GM19239 (cell line): ENCODE data around the gene HMX1.

Experiments used
- DNase-seq: peaks from one replicate; pipeline ENCODE4 v3.0.0; 2011; ENCODE audit warnings: low spot score; ENCODE audit not compliant: insufficient read length
- FAIRE-seq: peaks from 2 replicates; lab custom pipeline; 2011; peaks lifted over from hg19 to GRCh38; lab: Jason Lieb, UNC

HMX1 gene

DNA sequence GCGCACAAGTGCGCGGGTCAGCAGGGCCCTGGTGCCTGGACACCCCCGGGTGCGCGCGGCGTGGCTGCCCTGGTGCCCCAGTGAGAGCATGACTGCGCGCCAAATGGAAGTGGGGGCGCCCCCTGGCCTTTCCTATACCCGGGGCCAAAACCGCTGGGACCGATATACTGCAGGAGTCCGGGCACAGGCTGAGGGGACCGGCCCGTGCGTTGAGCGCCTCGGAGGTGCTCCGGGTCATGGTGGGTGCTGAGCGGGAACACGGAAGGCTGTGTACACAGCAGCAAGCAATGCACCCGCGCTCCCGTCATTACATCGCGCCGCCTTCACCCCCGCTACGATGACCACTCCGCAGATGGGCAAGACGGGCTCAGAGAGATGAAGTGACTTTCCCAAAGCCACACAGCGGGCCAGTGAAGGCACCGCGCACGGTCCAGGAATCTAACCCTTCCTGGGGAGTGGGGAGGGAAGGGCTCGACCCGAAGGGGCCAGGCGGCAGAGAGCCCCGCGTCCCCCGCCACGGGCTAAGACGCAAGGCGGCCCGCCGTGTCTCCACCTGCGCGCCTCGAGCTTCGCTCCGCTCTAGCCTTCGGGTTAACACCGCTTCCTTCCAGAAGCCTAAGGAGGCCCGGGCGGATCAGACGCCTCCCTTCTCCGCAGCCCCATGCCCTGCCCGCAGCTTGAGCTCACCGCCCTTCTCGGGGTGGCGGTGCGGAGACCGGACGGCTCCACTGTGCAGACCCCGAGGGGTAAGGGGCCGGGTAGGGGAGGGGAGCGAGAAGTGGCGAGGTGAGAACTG is 11.3 kb downstream of the HMX1 start:
- FAIRE-seq (no peak), DNase-seq (no peak)

DNA sequence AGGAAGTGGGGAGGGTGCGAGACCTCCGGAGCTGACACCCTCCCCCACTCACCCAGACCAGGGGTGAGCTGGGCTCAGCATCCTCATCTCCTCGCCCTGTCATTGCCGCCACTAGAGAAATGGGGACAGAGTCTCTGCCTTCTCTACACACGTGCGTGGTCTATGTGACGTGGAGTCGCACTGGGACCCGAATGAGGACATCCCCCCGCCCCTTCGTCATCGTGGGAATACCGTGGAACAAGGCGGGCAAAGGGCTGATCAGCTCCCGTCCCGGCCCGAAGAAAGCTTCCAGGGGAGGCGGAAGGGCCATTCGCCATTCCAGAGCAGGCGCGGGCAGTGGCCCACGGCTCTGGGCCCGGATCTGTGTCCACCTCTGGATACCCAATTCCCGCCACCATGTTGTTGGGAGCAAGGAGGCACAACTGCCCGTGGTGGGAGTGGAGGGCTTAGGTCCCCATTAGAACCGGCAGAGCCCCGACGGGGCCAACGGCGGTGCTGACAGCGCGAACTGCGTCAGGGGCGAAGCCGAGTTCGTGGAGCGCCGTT is 12.0 kb downstream of the HMX1 start:
- FAIRE-seq (no peak), DNase-seq (no peak)

DNA sequence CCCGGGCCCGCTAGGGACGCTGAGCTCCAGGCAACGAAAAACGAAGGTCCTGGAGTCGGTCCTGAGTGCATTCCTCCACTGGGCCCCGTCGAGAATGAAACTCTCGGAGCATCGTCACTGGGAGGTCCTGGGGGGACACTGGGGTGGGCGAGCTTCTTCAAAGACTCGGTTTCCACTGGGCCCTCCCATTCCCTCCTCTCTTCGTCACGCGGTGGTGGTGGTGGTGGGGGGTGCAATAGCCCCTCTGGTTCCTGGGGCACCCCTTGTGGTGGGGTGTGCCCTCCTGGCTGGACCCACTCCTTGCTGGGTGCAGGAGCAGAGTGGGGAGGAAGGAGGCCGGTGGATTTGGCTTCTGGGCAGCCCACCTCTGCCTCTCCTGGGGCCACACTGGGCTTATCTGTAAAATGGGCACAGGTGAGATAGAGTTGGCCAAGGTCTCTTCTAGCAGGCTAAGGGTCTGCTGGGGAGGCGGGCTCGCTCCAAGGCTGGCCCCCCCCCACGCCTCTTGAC is 12.9 kb downstream of the HMX1 start:
- DNase-seq (no peak), FAIRE-seq (no peak)

DNA sequence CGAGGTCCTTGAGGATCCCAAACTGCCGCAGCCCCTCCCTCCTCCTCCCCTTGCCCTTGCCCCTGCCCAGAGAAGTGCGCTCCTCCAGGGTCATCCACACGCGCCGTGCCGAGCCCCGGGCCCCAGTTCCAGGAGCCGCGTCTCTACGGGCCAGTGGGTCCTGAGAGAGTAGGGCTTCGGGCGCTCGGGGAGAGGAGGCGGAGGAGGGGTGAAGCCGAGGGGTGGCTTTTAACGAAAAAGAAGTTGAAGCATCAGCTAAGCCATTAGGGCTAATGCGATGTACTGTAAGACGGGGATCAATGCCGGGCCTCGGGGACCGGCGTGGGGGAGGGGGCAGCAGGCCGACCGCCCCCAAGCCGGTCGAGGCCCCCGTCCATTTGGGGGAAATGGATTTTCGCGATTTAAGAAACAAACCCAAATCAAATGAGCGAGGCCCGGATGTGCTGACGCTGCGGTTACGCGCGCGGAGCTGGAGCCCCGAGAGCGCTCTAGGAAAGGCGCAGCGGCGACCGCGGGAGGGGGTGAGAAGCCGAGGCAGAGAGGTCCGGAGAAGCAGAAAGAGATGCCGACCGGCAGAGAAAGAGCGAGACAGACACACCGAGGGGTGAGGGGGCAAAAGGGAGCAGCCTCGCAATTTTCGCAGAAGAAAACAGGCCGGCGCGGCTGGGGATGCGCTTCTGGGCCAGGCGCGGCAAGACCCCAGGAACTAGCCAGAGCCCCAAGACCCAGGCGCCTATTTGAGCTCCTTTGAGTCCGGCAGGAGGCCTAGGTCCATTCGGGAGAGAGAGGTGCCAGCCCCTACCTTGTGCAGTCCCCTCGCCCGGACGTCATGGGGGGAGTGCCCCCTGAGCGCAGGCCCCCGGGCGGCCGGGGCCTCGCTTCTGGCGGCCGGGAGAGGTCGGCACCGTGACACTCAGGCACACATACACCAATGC is 13.6 kb downstream of the HMX1 start:
- DNase-seq (no peak), FAIRE-seq (no peak)

DNA sequence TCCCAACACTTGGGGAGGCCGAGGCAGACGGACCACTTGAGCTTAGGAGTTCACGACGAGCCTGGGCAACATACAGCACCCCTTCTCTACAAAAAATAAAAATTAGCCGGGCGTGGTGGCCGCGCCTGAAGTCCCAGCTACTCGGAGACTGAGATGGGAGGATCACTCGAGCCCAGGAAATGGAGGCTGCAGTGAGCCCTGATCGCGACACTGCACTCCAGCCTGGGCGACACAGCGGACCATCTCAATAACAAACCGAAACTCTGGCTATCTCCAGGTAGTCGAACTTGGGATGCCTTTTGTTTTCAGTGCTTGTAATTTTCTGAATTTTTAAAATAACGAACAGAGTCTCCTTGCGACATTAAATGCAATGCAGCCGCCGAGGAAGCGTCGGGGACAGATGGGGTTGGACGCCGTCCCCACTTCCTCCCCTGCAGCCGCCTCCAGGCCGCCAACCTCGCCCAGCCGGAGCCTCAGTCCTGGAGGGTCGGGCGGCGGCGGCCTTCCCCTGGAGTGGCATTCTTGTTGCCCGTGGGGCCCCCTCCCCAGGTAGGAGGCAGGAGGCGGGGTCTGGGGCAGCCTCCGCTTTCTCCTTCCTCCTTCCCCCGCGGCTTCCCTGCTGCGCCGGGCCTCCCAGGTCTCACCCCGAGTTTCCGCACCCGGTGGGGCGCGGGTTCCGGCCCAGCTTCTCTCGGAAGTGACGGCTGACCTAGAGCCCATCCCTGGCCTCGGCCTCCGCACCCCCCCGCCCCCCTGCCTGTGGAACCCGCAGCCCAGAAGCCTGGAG is 14.6 kb downstream of the HMX1 start:
- DNase-seq (no peak), FAIRE-seq (no peak)

DNA sequence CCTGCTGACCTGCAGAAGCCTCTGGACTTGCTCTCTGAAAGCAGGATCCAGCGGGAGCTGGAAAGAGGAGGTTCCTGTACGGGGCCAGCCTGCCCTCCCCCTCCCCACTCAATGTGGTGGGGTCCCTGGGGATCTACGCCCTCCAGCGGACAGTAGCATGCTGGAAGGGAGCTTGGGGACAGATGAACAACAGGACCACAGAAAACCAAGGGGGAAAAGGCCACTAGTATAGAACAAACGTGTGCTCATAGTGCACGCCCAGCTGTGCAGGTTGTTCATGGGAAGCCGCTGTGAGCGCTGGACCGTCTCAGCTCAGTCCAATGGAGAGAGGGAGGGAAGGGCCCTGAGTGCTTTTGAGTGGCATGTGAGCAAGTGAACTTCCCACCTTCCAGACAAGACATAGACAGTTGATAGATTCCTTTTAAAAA is 15.8 kb downstream of the HMX1 start:
- FAIRE-seq, result no peak
- DNase-seq, result no peak

DNA sequence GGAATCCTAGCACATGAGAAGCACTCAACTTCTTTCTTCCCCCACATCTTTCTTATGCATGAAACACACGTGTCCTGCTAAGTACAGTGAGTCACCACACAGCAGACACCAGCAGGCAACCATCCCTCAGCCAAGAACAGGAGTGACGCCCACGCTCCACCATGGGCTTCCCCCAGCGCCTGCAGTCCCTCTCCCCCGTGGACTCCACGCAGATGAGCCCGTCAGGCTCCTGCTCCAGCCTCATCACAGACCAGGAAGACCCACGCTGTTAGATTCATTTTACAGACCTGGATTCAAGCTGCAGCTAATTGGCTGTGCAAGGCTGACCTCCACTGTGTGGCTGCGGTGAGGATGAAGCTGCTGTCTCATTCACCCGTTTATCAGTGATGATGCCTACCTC is 16.7 kb downstream of the HMX1 start:
- DNase-seq (no peak), FAIRE-seq (no peak)

DNA sequence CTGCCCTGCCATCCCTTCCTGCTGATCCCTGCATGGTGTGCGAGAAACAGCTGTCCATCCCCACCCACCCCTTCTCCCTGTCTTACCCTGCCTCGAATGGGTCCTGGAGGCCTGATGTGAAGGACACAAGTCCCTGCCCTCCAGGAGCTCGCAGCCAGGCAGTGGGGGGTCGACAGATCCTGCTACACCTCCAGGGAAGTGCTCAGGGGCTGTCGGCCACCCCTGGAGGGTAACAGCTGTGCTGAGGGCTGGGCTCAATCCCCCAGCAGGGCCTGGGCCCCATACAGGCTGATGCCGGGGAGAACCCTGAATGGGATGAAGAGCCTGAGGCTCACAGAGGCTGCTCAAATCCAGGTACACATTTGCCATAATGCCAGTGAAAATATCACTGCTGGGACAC is 17.6 kb downstream of the HMX1 start:
- no peak for DNase-seq
- FAIRE-seq, result no peak

DNA sequence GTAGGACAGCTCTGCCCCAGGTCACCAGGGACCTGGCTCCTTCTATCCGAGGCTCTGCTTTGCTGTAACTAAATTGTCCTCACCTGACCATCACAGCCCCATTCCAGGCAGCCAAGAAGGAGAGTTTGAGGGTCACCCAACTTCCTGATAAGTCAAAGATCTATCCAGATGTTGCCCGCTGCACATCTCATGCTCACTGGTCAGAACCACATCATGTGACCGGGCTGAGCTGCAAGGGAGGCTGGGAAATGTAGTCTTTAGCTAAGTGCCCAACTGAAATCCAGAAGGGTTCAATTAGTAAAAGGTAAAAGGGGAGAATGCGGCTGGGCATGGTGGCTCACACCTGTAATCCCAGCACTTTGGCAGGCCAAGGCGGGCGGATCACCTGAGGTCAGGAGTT is 18.4 kb downstream of the HMX1 start:
- DNase-seq (no peak), FAIRE-seq (no peak)

DNA sequence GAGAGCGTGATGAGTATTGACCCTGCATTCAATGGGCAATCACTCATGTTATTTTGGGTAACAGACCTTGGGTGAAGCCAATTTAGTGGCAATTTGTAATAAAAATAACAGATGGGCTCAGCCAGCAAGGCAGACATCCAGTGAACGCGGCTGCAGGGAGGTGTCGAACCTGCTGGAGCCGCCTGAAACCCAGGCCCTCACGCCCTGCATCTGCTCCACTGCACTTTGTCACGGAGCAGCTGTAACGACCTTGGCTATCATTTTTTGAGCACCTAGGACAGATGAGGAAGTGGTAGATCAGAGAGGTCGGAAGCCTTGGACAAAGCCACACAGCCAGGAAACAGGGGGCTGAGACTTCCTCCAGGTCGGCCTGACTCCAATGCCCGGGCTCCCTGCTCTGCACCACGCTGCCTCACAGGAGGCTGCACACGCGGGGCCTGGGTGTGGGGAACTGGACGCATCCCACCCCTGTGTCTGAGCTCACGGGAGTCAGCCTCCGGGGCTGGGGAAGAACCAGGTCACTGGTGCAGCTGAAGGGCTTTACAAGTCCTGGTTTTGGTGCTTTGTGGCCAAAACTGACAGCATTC is 19.4 kb downstream of the HMX1 start:
- FAIRE-seq (no peak), DNase-seq (no peak)

DNA sequence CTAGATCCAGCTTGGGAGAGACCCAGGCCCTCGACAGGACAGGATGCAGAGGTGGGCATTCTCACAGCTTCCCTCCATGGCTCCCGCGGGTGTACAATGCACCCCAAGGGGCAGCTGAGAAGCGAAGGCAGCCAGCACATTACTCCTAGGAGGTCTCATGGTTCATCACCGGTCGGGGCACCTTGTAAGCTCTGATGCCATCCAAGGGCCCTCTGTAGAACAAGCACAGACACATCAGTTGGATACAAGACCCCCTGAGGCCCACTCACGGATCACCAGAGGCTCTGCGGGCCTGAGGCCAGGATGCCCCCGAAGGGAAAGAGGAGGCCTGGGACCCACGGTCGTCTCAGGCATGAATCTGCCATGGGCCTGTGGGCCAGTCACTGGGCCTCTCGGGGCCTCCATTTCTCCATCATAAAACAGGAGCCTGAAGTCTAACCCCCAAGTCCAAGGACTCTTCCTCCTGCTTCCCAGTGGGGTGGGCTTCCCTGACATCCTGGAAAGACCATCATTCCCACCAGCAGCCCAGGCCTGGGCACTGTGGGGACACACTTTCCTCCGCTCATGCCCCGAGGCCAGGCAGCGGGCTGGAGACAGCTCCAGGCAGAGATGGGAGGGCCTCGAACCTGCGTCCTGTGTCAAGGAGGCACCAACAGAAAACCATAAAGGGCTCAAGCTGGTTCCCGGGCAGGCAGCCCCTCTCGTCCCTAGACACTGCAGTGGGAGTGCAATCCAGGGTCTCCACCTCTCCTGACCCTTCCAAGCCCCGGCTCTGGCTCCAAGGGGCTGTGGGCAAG is 20.1 kb downstream of the HMX1 start:
- no peak for FAIRE-seq
- no peak for DNase-seq

DNA sequence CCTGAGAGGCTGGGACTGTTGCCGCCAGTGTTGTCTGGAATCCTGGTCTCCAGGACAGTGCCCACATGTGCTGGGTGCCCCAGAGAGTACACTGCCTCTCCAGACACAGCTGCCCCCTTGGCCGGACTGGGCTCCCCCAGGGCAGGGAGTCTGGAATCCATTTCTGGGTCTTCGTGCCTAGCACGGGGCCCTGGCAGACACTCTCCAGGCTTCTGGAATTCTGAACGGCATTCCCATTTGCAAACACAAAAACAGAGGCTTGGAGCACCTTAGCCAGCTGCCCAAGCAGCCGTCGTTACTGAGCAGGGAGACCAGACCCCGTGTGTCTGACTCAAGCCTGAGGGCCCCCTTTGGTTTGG is 20.8 kb downstream of the HMX1 start:
- DNase-seq (no peak), FAIRE-seq (no peak)

DNA sequence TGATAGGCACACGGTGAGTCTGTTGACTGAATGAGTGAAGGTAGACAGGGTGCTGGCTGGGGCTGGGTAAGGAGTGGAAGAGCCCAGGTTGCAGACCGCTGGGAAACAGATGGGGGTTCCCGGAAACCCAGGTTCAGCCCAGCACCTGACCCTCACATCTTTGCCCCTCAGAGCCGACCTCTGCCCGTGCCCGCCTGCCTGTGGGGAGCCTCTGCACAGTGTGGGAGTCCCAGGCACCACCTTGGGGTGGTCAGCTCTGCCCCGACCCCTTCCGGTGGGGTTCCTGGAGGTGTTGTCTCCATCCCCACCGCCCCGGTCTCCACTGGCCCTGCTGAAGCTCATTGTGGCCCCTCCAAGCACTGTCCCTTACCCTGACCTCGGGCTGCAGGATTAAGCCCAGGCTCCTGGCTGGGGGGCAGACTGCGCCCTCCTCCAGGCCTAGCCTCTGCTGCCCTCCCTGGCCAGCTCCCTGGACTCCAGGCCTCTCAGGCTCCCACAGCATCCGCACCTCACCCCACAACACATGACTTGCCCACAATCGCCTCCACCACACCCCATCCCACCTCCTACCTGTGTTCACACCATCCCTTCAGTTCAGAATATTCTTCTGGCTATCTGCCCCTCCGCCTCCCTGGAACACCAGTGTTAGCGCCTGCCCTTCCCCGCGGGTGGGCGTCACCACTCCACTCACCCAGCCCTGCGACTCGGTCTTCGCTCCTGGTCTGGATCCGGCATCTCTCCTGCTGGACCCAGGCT is 21.4 kb downstream of the HMX1 start:
- no peak for FAIRE-seq

DNA sequence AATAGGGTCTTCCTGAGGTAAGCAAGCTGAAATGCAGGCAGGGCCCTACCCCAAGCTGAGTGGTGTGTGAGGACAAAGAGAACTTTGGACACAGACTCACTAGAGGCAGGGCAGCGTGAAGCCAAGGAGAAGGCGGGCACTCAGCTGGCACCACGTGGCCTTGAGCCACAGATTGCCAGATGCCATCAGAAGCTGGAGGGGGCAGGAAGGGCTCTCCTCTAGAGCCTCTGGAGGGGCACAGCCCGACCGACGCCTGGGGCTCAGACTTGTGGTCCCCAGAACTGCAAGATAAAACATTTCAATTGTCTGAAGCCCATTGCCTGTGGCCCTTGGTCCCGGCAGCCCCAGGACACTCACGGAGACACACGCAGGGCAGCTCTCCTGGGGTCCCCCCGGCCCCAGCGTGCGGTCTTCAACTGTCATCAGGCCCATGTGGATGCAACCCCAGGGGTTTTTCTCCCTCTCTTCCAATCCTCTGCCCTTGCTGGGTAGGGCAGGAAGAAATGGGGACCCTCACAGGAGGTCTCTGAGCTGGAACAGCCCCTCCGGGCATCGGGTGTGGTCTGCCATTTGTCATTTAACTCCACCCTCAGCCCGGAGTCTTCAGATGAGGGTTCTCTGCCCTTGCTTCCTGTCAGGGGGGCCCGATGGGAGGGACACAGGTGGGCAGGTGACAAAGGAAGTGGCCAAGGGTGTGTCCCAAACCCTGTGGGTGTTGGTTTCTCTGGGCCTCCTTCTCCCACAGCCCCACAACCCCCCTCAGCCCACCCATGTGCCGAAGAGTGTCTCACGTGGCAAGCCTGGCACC is 22.2 kb downstream of the HMX1 start:
- no peak for DNase-seq
- no peak for FAIRE-seq

More for the DNA sequence above, 21.4 kb downstream of the HMX1 start:
- DNase-seq, result no peak

DNA sequence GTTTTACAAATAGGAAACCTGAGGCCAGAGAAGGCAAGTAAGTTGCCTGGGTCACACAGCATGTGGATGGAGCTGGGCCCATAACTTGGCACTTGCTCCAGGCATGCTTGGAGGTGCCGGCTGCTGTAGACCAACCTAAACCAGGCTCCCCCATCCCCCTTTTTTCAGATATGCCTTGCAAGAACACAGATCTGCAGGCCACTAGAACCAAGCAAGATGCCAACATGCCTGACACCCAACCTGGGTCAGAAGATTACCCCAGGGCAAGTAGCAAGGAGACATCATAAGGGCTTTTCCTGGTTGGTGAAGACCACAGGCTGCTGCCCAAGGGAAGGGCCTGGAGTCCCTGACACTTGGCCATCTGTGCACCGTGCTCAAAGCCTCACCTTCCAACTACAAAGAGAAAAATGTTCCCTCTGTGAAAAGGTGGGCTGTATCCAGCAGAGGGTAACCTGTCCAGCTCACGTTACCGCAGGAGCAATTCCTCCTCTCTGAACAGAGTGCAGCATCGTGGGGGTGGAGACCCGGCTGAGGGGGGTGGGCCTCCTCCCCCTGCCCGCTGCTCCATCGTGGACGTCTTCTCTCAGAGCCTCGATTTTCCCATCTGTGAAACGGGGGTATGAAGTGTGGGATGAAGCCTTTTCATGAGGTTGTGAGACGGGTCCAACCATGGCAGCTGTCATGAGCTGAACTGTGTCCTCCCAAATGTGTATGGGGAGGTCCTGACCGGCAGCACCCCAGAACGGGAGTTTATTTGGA is 23.0 kb downstream of the HMX1 start:
- DNase-seq, result no peak
- FAIRE-seq, result no peak

DNA sequence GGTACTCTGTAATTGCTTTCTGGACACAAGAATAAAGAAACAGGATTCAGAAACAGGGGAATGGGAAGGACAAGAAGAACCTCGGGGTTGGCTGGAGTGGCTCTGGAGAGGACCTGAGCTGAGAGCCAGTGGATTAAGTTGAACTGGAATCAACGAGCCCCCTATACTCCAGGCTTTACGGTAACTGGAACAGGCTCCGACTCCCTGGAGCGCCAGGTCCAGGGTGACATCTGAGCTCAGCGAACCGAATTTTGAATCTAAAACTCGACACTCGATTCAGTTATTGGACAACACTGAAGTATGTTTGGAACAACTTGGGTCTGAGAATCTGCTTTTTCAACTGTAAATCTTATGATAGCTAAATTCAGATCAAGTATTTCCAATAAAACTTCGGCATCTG is 23.9 kb downstream of the HMX1 start:
- DNase-seq (no peak), FAIRE-seq (no peak)

DNA sequence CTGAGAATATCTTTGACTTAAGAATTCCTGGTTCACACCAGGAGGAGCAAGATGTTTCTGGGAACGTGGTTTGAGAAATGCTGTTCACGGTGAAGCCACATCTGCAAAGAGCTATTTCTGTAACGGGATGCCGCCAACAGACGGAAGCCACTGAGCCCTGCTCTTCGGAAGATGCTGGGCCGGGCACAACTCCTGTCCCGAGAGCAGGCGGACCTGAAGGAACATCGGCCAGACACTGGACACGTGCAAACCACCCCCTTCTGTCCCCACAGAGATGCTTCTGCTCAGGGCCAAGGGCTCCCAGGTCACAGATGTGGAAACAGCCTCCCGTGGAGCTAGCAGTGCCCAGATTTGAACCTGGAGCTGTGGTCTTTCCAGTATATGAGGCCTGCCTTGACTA is 24.3 kb downstream of the HMX1 start:
- no peak for FAIRE-seq
- DNase-seq, result no peak
